ENCODE data around the gene LYPD4.

DNA sequence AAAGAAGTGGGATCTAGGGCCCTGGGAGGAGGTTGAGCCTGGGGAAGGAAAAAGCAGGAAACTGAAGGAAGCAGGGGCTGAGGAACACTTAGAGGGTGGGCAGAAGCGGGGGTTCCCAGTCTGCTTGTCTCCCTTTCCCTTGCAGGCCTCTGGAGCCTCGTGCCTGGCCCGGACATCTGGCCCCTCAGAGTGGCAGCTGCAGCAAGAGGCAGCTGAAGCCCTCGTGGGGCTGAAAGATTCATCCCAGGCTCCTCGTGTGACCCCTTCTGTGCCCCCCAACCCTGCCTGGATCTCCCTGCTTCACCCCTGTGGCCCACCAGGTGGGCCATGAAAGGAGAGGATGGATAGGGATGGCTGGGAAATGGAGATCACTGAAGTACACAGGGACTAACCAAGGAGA, 5.9 kb upstream of the LYPD4 start:
- TF ChIP-seq, protein P1, sequence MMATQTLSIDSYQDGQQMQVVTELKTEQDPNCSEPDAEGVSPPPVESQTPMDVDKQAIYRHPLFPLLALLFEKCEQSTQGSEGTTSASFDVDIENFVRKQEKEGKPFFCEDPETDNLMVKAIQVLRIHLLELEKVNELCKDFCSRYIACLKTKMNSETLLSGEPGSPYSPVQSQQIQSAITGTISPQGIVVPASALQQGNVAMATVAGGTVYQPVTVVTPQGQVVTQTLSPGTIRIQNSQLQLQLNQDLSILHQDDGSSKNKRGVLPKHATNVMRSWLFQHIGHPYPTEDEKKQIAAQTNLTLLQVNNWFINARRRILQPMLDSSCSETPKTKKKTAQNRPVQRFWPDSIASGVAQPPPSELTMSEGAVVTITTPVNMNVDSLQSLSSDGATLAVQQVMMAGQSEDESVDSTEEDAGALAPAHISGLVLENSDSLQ (IDR thresholded peaks at IDR 0.05) = no peak
- TF ChIP-seq FOXK2 (IDR thresholded peaks at IDR 0.05) (no peak), BHLHE40 (IDR thresholded peaks at IDR 0.05; ENCODE audit: borderline replicate concordance) (no peak), TARDBP (IDR thresholded peaks at IDR 0.05) (no peak), FOXA1 (IDR thresholded peaks at IDR 0.05) (no peak), ELF4 (IDR thresholded peaks at IDR 0.05) (no peak), ARNT (IDR thresholded peaks at IDR 0.05) (no peak), FOXM1 (IDR thresholded peaks at IDR 0.05; ENCODE audit: borderline replicate concordance) (no peak), ZNF384 (IDR thresholded peaks at IDR 0.05) (no peak), SP1 (IDR thresholded peaks at IDR 0.05) (no peak)
